ENCODE data around the gene GALNS. TPM values are rescaled to one million over a fixed set of nuclear protein-coding genes. Genes with fewer than 3 reads are reported as not detected.

The GALNS gene
- total and polyA plus RNA-seq, 2 of the 4 experiments (the other 2 are of a cell fraction), result 7.2 to 32.5 TPM

GRCh38 chr16:88843256-88843655 lies 13.5 kb downstream of the GALNS start:
- H3K23ac ChIP-seq (ENCODE audit: low read depth, low read length), result no peak overlapping the region
- dilution Hi-C loops (cut with HindIII; ENCODE audit: low sequenced_read_pairs, unreplicated experiment), result no loop called here

More at GRCh38 chr16:88843256-88843655, 13.5 kb downstream of the GALNS start:
- Histone ChIP-seq H3K14ac (replicated peaks; ENCODE audit: low read depth, low read length) (no peak overlapping the region), H2BK5ac (ENCODE audit: low read depth, low read length, poor library complexity, severe bottlenecking) (no peak overlapping the region), H3K36me3 (ENCODE audit: control insufficient read depth, insufficient read depth, low read length) (peaks cover 31% of the 10 kb centered on the region), H3K18ac (ENCODE audit: low read depth, low read length) (no peak overlapping the region), H4K20me1 (ENCODE audit: insufficient read depth, low read length) (0 out of 2 replicates have a peak, but pooled peaks cover 3% of the 10 kb centered on the region), H2AK9ac (replicated peaks; ENCODE audit: low read depth, low read length, poor library complexity) (no peak overlapping the region), H2AFZ (replicated peaks; ENCODE audit: low read length, poor library complexity) (peak overlapping the region; percentile 33), H3K56ac (ENCODE audit: extremely low read depth, insufficient read depth, low read length) (no peak overlapping the region), H2BK120ac (ENCODE audit: low read depth, low read length) (no peak overlapping the region), H3K4me3 (ENCODE audit: insufficient read depth, low read depth, low read length) (no peak overlapping the region), H3K9me3 (ENCODE audit: control insufficient read depth, insufficient read depth, low read length) (no peaks in the 10 kb centered on the region), H2AK5ac (ENCODE audit: low read depth, low read length) (no peak overlapping the region), H3K4me2 (ENCODE audit: low read depth, low read length) (no peak overlapping the region), H2BK20ac (ENCODE audit: low read depth, low read length) (no peak overlapping the region), H4K8ac (ENCODE audit: low read depth in 2 of 2, low read length in 2 of 2) (no peak overlapping the region), H3K4ac (ENCODE audit: low read depth, low read length) (no peak overlapping the region), H2BK15ac (ENCODE audit: low read depth, low read length) (no peak overlapping the region), H3K79me1 (ENCODE audit: low read depth in 1 of 2, low read length in 2 of 2) (peaks cover 4 to 16% of the 10 kb centered on the region in 2 experiments; a peak in 2 of 4 replicates), H3K9me1 (ENCODE audit: insufficient read depth, low read length) (no peaks in the 10 kb centered on the region), H4K91ac (ENCODE audit: insufficient read depth, low read depth, low read length) (no peak overlapping the region), H4K5ac (ENCODE audit: low read depth, low read length) (no peak overlapping the region), H3K27ac (ENCODE audit: insufficient read depth, low read length) (no peak overlapping the region), H3K4me1 (ENCODE audit: control insufficient read depth, insufficient read depth, low read length) (peaks cover 3% of the 10 kb centered on the region; the same call in 1 of the 2 replicates), H3K27me3 (ENCODE audit: control insufficient read depth, insufficient read depth, low read length) (no peaks in the 10 kb centered on the region), H3K9ac (ENCODE audit: low read depth, low read length) (no peak overlapping the region)
- WGBS, 2 experiments (ENCODE audit: extremely low coverage in 2 of 2, insufficient read length in 1 of 2), result 91% methylated on average over 13 of the region's 20 CpGs; no CpG with 5 or more reads in 1 of the 2 experiments
- DNase-seq (no peak), ATAC-seq (ENCODE audit: low read depth) (no peak)
- POLR2A ChIA-PET (ENCODE audit: unreplicated experiment), result no interaction called here
- no TSS peak for BruUV-seq (replicated peaks)
- CTCF ChIA-PET, result no interaction called here
- in situ Hi-C loops (cut with MboI; ENCODE audit: low sequenced_read_pairs), result no loop called here
- TF ChIP-seq SMC3 (IDR thresholded peaks at IDR 0.05; ENCODE audit: low read depth, low read length), result no peak
- no peak for TF ChIP-seq RCOR1 (IDR thresholded peaks at IDR 0.05; ENCODE audit: insufficient replicate concordance, low read length)
- no peak for TF ChIP-seq CTCF (conservative IDR thresholded peaks at IDR 0.05; ENCODE audit: low read depth, low read length)
- no peak for TF ChIP-seq MAZ (IDR thresholded peaks at IDR 0.05; ENCODE audit: borderline replicate concordance, low read depth, low read length)
- intact Hi-C loops (cut with micrococcal nuclease), result no loop called here

All from IMR-90 (cell line).